ENCODE results near the gene SGMS1.

- TF ChIP-seq POLR2A (IDR thresholded peaks at IDR 0.05; ENCODE audit: low read depth, low read length) = no peak
- TF ChIP-seq POU2F2 (IDR thresholded peaks at IDR 0.05; ENCODE audit: low read depth, low read length) = no peak
- no peak for TF ChIP-seq POLR2AphosphoS5 (IDR thresholded peaks at IDR 0.05; ENCODE audit: low read depth, low read length)
- no peak for TF ChIP-seq TAF1 (IDR thresholded peaks at IDR 0.05; ENCODE audit: low read depth, low read length)
- no peak for TF ChIP-seq SPI1 (IDR thresholded peaks at IDR 0.05; ENCODE audit: low read depth, low read length)
Measured at GRCh38 chr10:50343702-50344331, 279.9 kb downstream of the SGMS1 start.

Data from GM12891 (cell line).